K562 (cell line): Measurements from ENCODE around the gene GATA6. TPM values are rescaled to one million over a fixed set of nuclear protein-coding genes. Genes with fewer than 3 reads are reported as not detected.
A peak's percentile ranks its signal among the peaks of the same experiment; 100 is the strongest.

Experiments
- ATAC-seq: fragments of 200-7000 bp; cut with Tn5 transposase; 3 replicates; pipeline ENCODE4 v1.9.1; 2020; ENCODE audit warnings: moderate library complexity
- BruUV-seq: library from RNA; stranded (reverse); fragments of 400-500 nt; replicated peaks from 2 replicates; lab custom pipeline; 2021; lab: Mats Ljungman, UMichigan
- CTCF ChIA-PET: fragments of 300-600 bp; formaldehyde crosslinking; extraction: SDS; loops from one replicate; lab custom pipeline; 2021; ENCODE audit warnings: low intra/inter-chr PET ratio; lab: Yijun Ruan, JAX
- POLR2A ChIA-PET: fragments of 300-600, 350-650 bp; sonication (Branson Sonifier 250); formaldehyde crosslinking; extraction: SDS; loops from one replicate; lab custom pipeline; 2021; ENCODE audit warnings: antibody characterized with exemption, inconsistent platforms; lab: Yijun Ruan, JAX
- DNase-seq, 4 experiments: peaks; one replicate each; pipeline versions ENCODE4 v3.0.0 to v3.0.0-alpha.2; 2011 to 2018; ENCODE audit warnings: low spot score in 3 of 4, mixed read lengths in 3 of 4; ENCODE audit errors: extremely low read depth in 1 of 4
- FAIRE-seq: peaks from 2 replicates; lab custom pipeline; 2011; peaks lifted over from hg19 to GRCh38; lab: Jason Lieb, UNC
- H2AFZ ChIP-seq: 2 replicates; pipeline ENCODE4 v1.6.0; 2011; ENCODE audit warnings: low read depth, low read length, control low read depth, inconsistent platforms
- H3K27ac ChIP-seq: fragments of 200-600 bp; 3 replicates; pipeline ENCODE4 v1.8.0; 2011; ENCODE audit warnings: low read depth, mild to moderate bottlenecking, control low read depth, inconsistent platforms, low read length, moderate library complexity, mixed read lengths; ENCODE audit errors: extremely low read depth
- H3K27me3 ChIP-seq, 2 experiments: fragments of 300-600 bp in 1 of 2; 2 replicates in 1 of 2; 3 replicates in 1 of 2; pipeline versions ENCODE4 v1.6.0 to v1.8.0; 2011; ENCODE audit warnings: inconsistent platforms in 2 of 2, low read length in 2 of 2, mild to moderate bottlenecking in 1 of 2, mixed read lengths in 1 of 2, moderate library complexity in 1 of 2; ENCODE audit not compliant: control insufficient read depth in 2 of 2, insufficient read depth in 2 of 2
- H3K36me3 ChIP-seq: fragments of 300-600 bp; 3 replicates; pipeline ENCODE4 v1.8.0; 2011; ENCODE audit warnings: mild to moderate bottlenecking, low read length, inconsistent platforms; ENCODE audit not compliant: control insufficient read depth, insufficient read depth
- H3K4me1 ChIP-seq, 2 experiments: fragments of 200-600 bp in 1 of 2; replicated peaks in 1 of 2; 2 replicates in 1 of 2; 3 replicates in 1 of 2; pipeline versions ENCODE4 v1.5.1 to v1.8.0; 2011; ENCODE audit warnings: inconsistent platforms in 2 of 2, low read length in 2 of 2, mild to moderate bottlenecking in 1 of 2, mixed read lengths in 1 of 2, moderate library complexity in 1 of 2; ENCODE audit not compliant: control insufficient read depth in 2 of 2, insufficient read depth in 2 of 2
- H3K4me2 ChIP-seq: 2 replicates; pipeline ENCODE4 v1.6.1; 2011; ENCODE audit warnings: low read length, control low read depth, inconsistent platforms, mixed read lengths; ENCODE audit not compliant: insufficient read depth
- H3K4me3 ChIP-seq: fragments of 200-600 bp; sonication (generic), shearing (Covaris generic); 2 replicates; pipeline ENCODE4 v1.5.1; 2016; ENCODE audit warnings: control low read depth, inconsistent platforms
- H3K79me2 ChIP-seq: fragments of 200-600 bp; 3 replicates; pipeline ENCODE4 v1.8.0; 2011; ENCODE audit warnings: low read length, inconsistent platforms; ENCODE audit not compliant: control insufficient read depth, insufficient read depth
- H3K9ac ChIP-seq, 2 experiments: 2 replicates each; pipeline versions ENCODE4 v1.6.0 to v1.6.1; 2011; ENCODE audit warnings: low read depth in 2 of 2, low read length in 2 of 2, control low read depth in 1 of 2, inconsistent platforms in 1 of 2, mild to moderate bottlenecking in 1 of 2, mixed read lengths in 1 of 2; ENCODE audit not compliant: insufficient read depth in 1 of 2
- H3K9me1 ChIP-seq: one replicate; pipeline ENCODE4 v1.6.0; 2011; ENCODE audit warnings: inconsistent platforms, mild to moderate bottlenecking, low read length, moderate library complexity; ENCODE audit not compliant: control insufficient read depth, insufficient read depth
- H3K9me3 ChIP-seq: replicated peaks from 2 replicates; pipeline ENCODE4 v1.5.1; 2011; ENCODE audit warnings: low read depth, low read length, inconsistent platforms; ENCODE audit not compliant: control insufficient read depth, insufficient read depth
- H4K20me1 ChIP-seq: replicated peaks from 2 replicates; pipeline ENCODE4 v1.6.1; 2011; ENCODE audit warnings: low read length, inconsistent platforms, mixed read lengths; ENCODE audit not compliant: control insufficient read depth, insufficient read depth
- ERF ChIP-seq: fragments of 450-650 bp; formaldehyde crosslinking; IDR thresholded peaks from 2 replicates; pipeline ENCODE4 v1.4.0; 2020; ENCODE audit warnings: mild to moderate bottlenecking, mixed read lengths
- GABPB2 ChIP-seq: fragments of 250-450 bp; sonication (Bioruptor Pico); conservative IDR thresholded peaks from 2 replicates; pipeline ENCODE4 v1.5.1; 2021; ENCODE audit warnings: mild to moderate bottlenecking
- HEY1 ChIP-seq: fragments of 250-450 bp; sonication (Bioruptor Pico); IDR thresholded peaks from 2 replicates; pipeline ENCODE4 v1.5.0; 2020; ENCODE audit warnings: mild to moderate bottlenecking, moderate library complexity, borderline replicate concordance
- IFI16 ChIP-seq: fragments of 250-450 bp; sonication (Bioruptor Pico); IDR thresholded peaks from 2 replicates; pipeline ENCODE4 v2.1.2; 2022; ENCODE audit warnings: mild to moderate bottlenecking, inconsistent platforms
- NFIC ChIP-seq: fragments of 450-650 bp; IDR thresholded peaks from 2 replicates; pipeline ENCODE4 v1.6.1; 2017; ENCODE audit warnings: mild to moderate bottlenecking, inconsistent platforms
- ZNF695 ChIP-seq: fragments of 450-650 bp; formaldehyde crosslinking; IDR thresholded peaks from 2 replicates; pipeline ENCODE4 v1.4.0; 2020; ENCODE audit warnings: mild to moderate bottlenecking, moderate library complexity
- ZNF764 ChIP-seq: fragments of 250-450 bp; sonication (Bioruptor Pico); IDR thresholded peaks from 2 replicates; pipeline ENCODE4 v1.4.0; 2020; ENCODE audit warnings: low read depth, mild to moderate bottlenecking, moderate library complexity
- WGBS: fragments of 100-300 bp; shearing (Covaris generic); methylation state at CpG from one replicate; pipeline ENCODE4 v1.1.6; 2016; ENCODE audit warnings: low coverage, mixed read lengths; ENCODE audit not compliant: insufficient coverage; ENCODE audit errors: missing lambda C conversion rate; 5-methylcytosine and 5-hydroxymethylcytosine counted together
- in situ Hi-C: fragments of 300-500 bp; cut with MboI; formaldehyde crosslinking; loops from 4 replicates; pipeline ENCODE4 v1.15.0; 2018; ENCODE audit warnings: inconsistent platforms, mixed read lengths
- intact Hi-C: fragments of 100-400 bp; cut with micrococcal nuclease; formaldehyde crosslinking; loops from 2 replicates; pipeline ENCODE4 v1.14.2; 2022
- polyA plus RNA-seq, 8 experiments: library from polyadenylated mRNA; depleted of rRNA in 4 of 8; stranded (reverse) in 5 of 8; unstranded in 3 of 8; fragments of >200 nt; fragmentation: Nextera tagmentation in 2 of 8; fragmentation: Illumina TruSeq in 1 of 8; extraction: Ambion mirVana in 2 of 8; extraction: Trizol in 1 of 8; gene quantifications; 2 replicates each; pipeline versions ENCODE4 v1.2.1 to v1.2.3, GENCODE V29; 2011 to 2014; ENCODE audit warnings: inconsistent platforms in 1 of 8, missing spikeins in 1 of 8
- total RNA-seq, 7 experiments: library from RNA; depleted of rRNA in 6 of 7; stranded (reverse); fragments of >200 nt in 6 of 7; fragmentation: Illumina TruSeq in 2 of 7; extraction: Trizol in 2 of 7; gene quantifications; 2 replicates each; pipeline versions ENCODE4 v1.2.1 to v1.2.3, GENCODE V29; 2011 to 2021; ENCODE audit warnings: low replicate concordance in 1 of 7
- TF ChIP-seq, protein P1 (sequence below), 2 experiments: fragments of 450-650 bp; formaldehyde crosslinking in 1 of 2; IDR thresholded peaks; 2 replicates each; pipeline versions ENCODE4 v1.4.0 to v1.6.1; 2014 to 2020; ENCODE audit warnings: mild to moderate bottlenecking in 2 of 2, borderline replicate concordance in 1 of 2, low read depth in 1 of 2
- TF ChIP-seq, protein P2 (sequence below): fragments of 250-450 bp; sonication (Bioruptor Pico); IDR thresholded peaks from 2 replicates; pipeline ENCODE4 v1.4.0; 2020
- TF ChIP-seq, protein P3 (sequence below), 2 experiments: IDR thresholded peaks; 2 replicates each; pipeline ENCODE4 v1.6.1; 2011; ENCODE audit warnings: borderline replicate concordance in 1 of 2, control low read depth in 1 of 2, low read depth in 1 of 2, low read length in 1 of 2, mild to moderate bottlenecking in 1 of 2, mixed read lengths in 1 of 2, moderate library complexity in 1 of 2; ENCODE audit not compliant: insufficient read depth in 1 of 2, insufficient read length in 1 of 2, poor library complexity in 1 of 2, severe bottlenecking in 1 of 2; ENCODE audit errors: extremely low read depth in 1 of 2

Gene GATA6
- total and polyA plus RNA-seq, 9 of the 15 experiments (the other 6 are each of a cell fraction or from before 2014, with no cell fraction given), result 0.01 to 0.24 (median 0.16) TPM; not detected in 5

DNA sequence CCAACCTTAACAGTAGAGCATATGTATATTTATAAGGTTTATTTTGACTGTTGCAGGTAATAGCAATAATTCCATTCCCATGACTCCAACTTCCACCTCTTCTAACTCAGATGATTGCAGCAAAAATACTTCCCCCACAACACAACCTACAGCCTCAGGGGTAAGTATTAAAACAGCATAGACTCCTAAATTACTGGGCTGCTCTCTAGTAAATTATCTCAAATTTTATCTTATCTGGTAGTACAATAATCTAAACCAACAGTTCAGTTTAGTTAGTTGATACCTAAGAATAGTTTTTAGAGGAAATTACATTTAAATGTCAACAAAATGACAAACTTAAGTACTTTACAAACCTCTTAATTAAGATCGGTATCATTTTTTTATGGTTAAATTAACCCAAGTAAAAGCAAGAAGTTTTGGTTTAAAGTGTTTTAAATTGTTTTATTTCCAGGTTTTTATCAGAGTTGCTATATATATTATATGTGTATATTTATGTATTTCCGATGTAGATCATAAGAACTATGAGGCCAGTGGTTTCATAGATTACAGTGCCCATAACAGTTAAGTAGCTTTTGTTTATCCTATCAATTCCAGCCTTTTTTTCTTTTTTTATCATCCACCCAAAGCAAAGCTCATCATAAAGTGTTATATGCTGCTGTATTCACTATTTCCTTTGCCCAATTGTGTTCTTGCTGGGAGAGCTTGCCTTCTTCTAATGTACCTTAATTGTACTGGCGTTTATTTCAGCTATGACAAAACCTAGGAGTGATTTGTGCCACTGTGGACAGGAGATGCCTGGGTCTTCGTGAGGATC is 13.7 kb downstream of the GATA6 start:
- in situ Hi-C loops, result no loop called here
- H3K27ac ChIP-seq, result no peak overlapping the region
- no TSS peak for BruUV-seq
- TF ChIP-seq, protein P1, sequence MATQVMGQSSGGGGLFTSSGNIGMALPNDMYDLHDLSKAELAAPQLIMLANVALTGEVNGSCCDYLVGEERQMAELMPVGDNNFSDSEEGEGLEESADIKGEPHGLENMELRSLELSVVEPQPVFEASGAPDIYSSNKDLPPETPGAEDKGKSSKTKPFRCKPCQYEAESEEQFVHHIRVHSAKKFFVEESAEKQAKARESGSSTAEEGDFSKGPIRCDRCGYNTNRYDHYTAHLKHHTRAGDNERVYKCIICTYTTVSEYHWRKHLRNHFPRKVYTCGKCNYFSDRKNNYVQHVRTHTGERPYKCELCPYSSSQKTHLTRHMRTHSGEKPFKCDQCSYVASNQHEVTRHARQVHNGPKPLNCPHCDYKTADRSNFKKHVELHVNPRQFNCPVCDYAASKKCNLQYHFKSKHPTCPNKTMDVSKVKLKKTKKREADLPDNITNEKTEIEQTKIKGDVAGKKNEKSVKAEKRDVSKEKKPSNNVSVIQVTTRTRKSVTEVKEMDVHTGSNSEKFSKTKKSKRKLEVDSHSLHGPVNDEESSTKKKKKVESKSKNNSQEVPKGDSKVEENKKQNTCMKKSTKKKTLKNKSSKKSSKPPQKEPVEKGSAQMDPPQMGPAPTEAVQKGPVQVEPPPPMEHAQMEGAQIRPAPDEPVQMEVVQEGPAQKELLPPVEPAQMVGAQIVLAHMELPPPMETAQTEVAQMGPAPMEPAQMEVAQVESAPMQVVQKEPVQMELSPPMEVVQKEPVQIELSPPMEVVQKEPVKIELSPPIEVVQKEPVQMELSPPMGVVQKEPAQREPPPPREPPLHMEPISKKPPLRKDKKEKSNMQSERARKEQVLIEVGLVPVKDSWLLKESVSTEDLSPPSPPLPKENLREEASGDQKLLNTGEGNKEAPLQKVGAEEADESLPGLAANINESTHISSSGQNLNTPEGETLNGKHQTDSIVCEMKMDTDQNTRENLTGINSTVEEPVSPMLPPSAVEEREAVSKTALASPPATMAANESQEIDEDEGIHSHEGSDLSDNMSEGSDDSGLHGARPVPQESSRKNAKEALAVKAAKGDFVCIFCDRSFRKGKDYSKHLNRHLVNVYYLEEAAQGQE (IDR thresholded peaks at IDR 0.05; ENCODE audit: borderline replicate concordance), result no peak
- TF ChIP-seq, protein P1 (CRISPR knock-in tag; IDR thresholded peaks at IDR 0.05; ENCODE audit: low read depth), result no peak
- no peak for TF ChIP-seq ZNF695 (CRISPR knock-in tag)
- no peak for TF ChIP-seq ERF (CRISPR knock-in tag)
- TF ChIP-seq ZNF764 (CRISPR knock-in tag), result no peak
- TF ChIP-seq NFIC, result no peak
- no peak for TF ChIP-seq GABPB2 (CRISPR knock-in tag)
- no peak for TF ChIP-seq IFI16 (CRISPR knock-in tag)
- TF ChIP-seq, protein P2, sequence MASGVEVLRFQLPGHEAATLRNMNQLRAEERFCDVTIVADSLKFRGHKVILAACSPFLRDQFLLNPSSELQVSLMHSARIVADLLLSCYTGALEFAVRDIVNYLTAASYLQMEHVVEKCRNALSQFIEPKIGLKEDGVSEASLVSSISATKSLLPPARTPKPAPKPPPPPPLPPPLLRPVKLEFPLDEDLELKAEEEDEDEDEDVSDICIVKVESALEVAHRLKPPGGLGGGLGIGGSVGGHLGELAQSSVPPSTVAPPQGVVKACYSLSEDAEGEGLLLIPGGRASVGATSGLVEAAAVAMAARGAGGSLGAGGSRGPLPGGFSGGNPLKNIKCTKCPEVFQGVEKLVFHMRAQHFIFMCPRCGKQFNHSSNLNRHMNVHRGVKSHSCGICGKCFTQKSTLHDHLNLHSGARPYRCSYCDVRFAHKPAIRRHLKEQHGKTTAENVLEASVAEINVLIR (CRISPR knock-in tag), result no peak
- TF ChIP-seq HEY1 (CRISPR knock-in tag), result no peak
- TF ChIP-seq, protein P3, sequence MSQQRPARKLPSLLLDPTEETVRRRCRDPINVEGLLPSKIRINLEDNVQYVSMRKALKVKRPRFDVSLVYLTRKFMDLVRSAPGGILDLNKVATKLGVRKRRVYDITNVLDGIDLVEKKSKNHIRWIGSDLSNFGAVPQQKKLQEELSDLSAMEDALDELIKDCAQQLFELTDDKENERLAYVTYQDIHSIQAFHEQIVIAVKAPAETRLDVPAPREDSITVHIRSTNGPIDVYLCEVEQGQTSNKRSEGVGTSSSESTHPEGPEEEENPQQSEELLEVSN (IDR thresholded peaks at IDR 0.05; ENCODE audit: borderline replicate concordance in 1 of 2, extremely low read depth in 1 of 2, insufficient read depth in 1 of 2, insufficient read length in 1 of 2, low read depth in 1 of 2, low read length in 1 of 2, poor library complexity in 1 of 2, severe bottlenecking in 1 of 2), result no peak

More for the DNA sequence above, 13.7 kb downstream of the GATA6 start:
- no peak overlapping the region for H3K4me3 ChIP-seq
- H3K27me3 ChIP-seq, result peaks cover 0 to 4% of the 10 kb centered on the region in 2 experiments; a peak in 3 of 5 replicates
- FAIRE-seq (no peak), DNase-seq (no peak), ATAC-seq (no peak)
- H3K36me3 ChIP-seq, result no peaks in the 10 kb centered on the region
- 57% methylated on average over 4 of the region's 4 CpGs for WGBS
- H2AFZ ChIP-seq, result peak overlapping the region; percentile 54; the same call in 1 of the 2 replicates
- H3K4me1 ChIP-seq, result peaks cover 0 to 4% of the 10 kb centered on the region in 2 experiments; a peak in 1 of 5 replicates
- no peak overlapping the region for H3K4me2 ChIP-seq
- ChIA-PET POLR2A (interaction anchor here (0.5 to 1.0 kb wide), 3 partner anchors 90 to 279 kb away, joined by 3 read pairs; no protein-coding TSS in a partner anchor), CTCF (no interaction called here)
- no peaks in the 10 kb centered on the region for H4K20me1 ChIP-seq
- H3K9me3 ChIP-seq, result no peaks in the 10 kb centered on the region
- intact Hi-C loops, result no loop called here
- H3K9me1 ChIP-seq, result no peaks in the 10 kb centered on the region
- no peak overlapping the region for H3K9ac ChIP-seq
- H3K79me2 ChIP-seq, result no peaks in the 10 kb centered on the region
